ENCODE results near the gene ABCG5.

GRCh38 chr2:43796206-43796605 lies 42.4 kb downstream of the ABCG5 start:
- no peak for TF ChIP-seq EZH2phosphoT487 (IDR thresholded peaks at IDR 0.05; ENCODE audit: low read length)
- TF ChIP-seq, protein P1, sequence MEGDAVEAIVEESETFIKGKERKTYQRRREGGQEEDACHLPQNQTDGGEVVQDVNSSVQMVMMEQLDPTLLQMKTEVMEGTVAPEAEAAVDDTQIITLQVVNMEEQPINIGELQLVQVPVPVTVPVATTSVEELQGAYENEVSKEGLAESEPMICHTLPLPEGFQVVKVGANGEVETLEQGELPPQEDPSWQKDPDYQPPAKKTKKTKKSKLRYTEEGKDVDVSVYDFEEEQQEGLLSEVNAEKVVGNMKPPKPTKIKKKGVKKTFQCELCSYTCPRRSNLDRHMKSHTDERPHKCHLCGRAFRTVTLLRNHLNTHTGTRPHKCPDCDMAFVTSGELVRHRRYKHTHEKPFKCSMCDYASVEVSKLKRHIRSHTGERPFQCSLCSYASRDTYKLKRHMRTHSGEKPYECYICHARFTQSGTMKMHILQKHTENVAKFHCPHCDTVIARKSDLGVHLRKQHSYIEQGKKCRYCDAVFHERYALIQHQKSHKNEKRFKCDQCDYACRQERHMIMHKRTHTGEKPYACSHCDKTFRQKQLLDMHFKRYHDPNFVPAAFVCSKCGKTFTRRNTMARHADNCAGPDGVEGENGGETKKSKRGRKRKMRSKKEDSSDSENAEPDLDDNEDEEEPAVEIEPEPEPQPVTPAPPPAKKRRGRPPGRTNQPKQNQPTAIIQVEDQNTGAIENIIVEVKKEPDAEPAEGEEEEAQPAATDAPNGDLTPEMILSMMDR (IDR thresholded peaks at IDR 0.05; ENCODE audit: low read length): no peak

Data from MM.1S (cell line).